Measurements from ENCODE around the gene ITGA4.

The ITGA4 gene

DNA sequence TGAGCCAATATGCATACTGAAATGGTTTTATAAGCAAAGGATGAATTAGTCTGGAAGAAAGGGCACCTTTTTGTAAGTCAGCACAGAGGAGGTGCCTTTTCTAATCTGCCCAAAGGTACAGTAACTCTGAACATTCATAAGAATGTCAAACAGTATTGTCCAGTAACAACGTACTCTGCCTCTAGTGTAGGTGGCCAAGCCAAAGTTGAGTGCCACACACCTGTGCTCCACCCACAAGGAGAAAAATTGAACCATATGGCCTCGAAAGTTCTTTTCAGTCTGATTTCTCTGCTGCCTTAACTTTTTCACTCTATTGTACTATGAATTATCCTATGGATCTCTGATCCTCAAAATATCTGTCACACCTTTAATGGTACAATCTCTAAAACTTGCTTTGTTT, 112.9 kb downstream of the ITGA4 start:
- H3K4me1 ChIP-seq (ENCODE audit: control insufficient read depth in 2 of 2, insufficient read depth in 2 of 2, low read length in 2 of 2), result no peaks in the 10 kb centered on the region
- no peak overlapping the region for H3K27ac ChIP-seq (ENCODE audit: low read depth in 2 of 2, low read length in 2 of 2)
- H3K9me3 ChIP-seq (ENCODE audit: control insufficient read depth in 2 of 2, low read length in 2 of 2), result no peaks in the 10 kb centered on the region
- no peak overlapping the region for H3K4me3 ChIP-seq (ENCODE audit: low read length in 2 of 2)
- no peak overlapping the region for H3K9ac ChIP-seq (ENCODE audit: low read depth in 1 of 2, low read length in 2 of 2)
- no peaks in the 10 kb centered on the region for H3K36me3 ChIP-seq (ENCODE audit: control insufficient read depth in 2 of 2, insufficient read depth in 2 of 2, low read length in 2 of 2)
- H3K27me3 ChIP-seq (ENCODE audit: control insufficient read depth in 2 of 2, insufficient read depth in 2 of 2, low read length in 2 of 2), result peaks cover 0 to 3% of the 10 kb centered on the region in 2 donors

DNA sequence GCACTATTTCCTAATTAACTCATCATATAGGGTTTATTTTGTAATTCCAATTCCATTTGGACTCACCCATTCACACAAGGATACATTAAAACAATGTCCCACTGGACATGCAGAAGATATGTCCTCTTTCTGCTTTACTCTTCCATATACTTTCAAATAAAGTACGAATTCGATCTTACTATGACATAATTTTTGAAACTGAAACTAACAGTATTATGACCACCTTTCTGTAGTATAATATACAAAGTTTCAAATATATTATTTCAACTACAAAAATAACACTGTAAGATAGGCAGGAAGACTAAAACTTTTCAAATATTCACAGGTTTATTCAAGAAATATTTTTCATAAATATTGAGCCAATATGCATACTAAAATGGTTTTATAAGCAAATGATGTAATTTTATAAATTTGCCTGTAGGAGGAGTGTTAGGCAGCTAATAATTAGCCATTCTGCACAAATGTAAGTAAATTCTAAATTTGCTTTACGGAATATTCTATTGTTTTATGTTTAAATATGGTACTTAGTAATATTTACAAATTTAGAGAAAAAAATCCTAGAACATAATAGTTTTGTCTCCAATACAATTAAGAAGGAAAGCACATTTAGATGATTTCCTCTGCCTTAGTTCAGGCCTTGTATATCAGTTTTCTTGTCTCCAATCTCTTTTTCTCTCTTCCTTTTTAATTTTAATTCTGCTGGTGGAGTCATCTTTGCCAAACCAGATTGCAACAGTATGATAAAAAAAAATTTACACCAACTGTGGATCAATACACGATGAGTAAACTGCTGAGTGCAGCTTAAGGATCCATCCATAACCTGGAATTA, 113.9 kb downstream of the ITGA4 start:
- H3K4me3 ChIP-seq (ENCODE audit: low read length in 2 of 2), result no peak overlapping the region
- H3K9me3 ChIP-seq (ENCODE audit: control insufficient read depth in 2 of 2, low read length in 2 of 2), result no peaks in the 10 kb centered on the region
- H3K36me3 ChIP-seq (ENCODE audit: control insufficient read depth in 2 of 2, insufficient read depth in 2 of 2, low read length in 2 of 2), result no peaks in the 10 kb centered on the region

DNA sequence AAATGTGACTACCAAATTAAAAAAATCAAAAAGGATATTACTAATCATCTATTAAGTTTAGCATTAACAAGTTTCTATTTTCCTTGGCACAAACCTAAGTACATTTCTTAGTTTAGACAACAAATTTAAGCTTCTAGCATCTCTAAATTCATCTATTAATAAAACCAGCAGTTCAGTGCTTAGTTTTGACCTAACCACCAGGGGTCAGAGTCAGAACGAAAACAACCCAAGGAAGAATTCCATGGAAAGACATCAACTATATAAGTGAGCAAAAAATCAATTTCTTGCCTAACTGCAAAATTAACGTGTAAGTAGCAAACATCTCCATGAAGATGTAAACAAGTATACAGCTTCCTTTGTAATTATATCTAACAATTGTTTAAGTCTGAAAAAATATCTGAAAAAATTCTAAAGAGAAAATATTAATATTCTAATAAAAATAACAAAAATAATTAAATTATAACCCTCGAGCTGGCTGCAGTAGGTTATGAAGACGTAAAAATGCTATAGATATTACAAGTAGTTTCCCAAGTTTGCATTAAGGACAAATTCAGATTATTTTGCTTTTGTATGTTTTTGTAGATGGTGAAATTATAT, 116.1 kb downstream of the ITGA4 start:
- H3K36me3 ChIP-seq (ENCODE audit: control insufficient read depth in 2 of 2, insufficient read depth in 2 of 2, low read length in 2 of 2), result no peaks in the 10 kb centered on the region
- H3K27me3 ChIP-seq (ENCODE audit: control insufficient read depth in 2 of 2, insufficient read depth in 2 of 2, low read length in 2 of 2), result peaks cover 0 to 3% of the 10 kb centered on the region in 2 donors
- no peaks in the 10 kb centered on the region for H3K9me3 ChIP-seq (ENCODE audit: control insufficient read depth in 2 of 2, low read length in 2 of 2)
- no peaks in the 10 kb centered on the region for H3K4me1 ChIP-seq (ENCODE audit: control insufficient read depth in 2 of 2, insufficient read depth in 2 of 2, low read length in 2 of 2)
- H3K9ac ChIP-seq (ENCODE audit: low read depth in 1 of 2, low read length in 2 of 2), result no peak overlapping the region
- H3K27ac ChIP-seq (ENCODE audit: low read depth in 2 of 2, low read length in 2 of 2), result no peak overlapping the region
- H3K4me3 ChIP-seq (ENCODE audit: low read length in 2 of 2), result no peak overlapping the region

More for the DNA sequence above, 113.9 kb downstream of the ITGA4 start:
- Histone ChIP-seq H3K27ac (ENCODE audit: low read depth in 2 of 2, low read length in 2 of 2) (no peak overlapping the region), H3K27me3 (ENCODE audit: control insufficient read depth in 2 of 2, insufficient read depth in 2 of 2, low read length in 2 of 2) (peaks cover 0 to 3% of the 10 kb centered on the region in 2 donors), H3K4me1 (ENCODE audit: control insufficient read depth in 2 of 2, insufficient read depth in 2 of 2, low read length in 2 of 2) (no peaks in the 10 kb centered on the region), H3K9ac (ENCODE audit: low read depth in 1 of 2, low read length in 2 of 2) (no peak overlapping the region)

DNA sequence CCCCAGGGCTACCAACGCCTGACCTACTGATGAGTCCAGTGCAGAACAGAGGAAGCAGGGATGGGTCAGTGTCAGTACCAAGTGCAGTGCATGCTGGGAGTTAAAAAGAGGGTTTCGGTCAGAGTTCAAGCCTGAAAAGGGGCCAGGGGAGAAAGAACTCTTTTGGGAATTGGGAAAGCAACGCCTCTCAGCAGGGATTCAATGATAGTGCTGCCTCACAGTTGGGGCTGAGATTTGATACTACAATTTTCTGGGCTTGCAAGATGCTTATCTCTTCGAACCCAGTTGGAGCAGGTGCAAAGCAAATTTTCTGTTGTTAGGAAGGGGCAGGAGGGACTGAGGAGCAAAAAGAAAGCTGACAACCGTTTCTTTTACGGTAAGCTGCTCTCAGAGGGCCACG, 117.1 kb downstream of the ITGA4 start:
- Histone ChIP-seq H3K4me1 (ENCODE audit: control insufficient read depth in 2 of 2, insufficient read depth in 2 of 2, low read length in 2 of 2) (no peaks in the 10 kb centered on the region), H3K27me3 (ENCODE audit: control insufficient read depth in 2 of 2, insufficient read depth in 2 of 2, low read length in 2 of 2) (peaks cover 0 to 3% of the 10 kb centered on the region in 2 donors), H3K9ac (ENCODE audit: low read depth in 1 of 2, low read length in 2 of 2) (no peak overlapping the region), H3K4me3 (ENCODE audit: low read length in 2 of 2) (no peak overlapping the region), H3K36me3 (ENCODE audit: control insufficient read depth in 2 of 2, insufficient read depth in 2 of 2, low read length in 2 of 2) (no peaks in the 10 kb centered on the region), H3K9me3 (ENCODE audit: control insufficient read depth in 2 of 2, low read length in 2 of 2) (no peaks in the 10 kb centered on the region), H3K27ac (ENCODE audit: low read depth in 2 of 2, low read length in 2 of 2) (no peak overlapping the region)

DNA sequence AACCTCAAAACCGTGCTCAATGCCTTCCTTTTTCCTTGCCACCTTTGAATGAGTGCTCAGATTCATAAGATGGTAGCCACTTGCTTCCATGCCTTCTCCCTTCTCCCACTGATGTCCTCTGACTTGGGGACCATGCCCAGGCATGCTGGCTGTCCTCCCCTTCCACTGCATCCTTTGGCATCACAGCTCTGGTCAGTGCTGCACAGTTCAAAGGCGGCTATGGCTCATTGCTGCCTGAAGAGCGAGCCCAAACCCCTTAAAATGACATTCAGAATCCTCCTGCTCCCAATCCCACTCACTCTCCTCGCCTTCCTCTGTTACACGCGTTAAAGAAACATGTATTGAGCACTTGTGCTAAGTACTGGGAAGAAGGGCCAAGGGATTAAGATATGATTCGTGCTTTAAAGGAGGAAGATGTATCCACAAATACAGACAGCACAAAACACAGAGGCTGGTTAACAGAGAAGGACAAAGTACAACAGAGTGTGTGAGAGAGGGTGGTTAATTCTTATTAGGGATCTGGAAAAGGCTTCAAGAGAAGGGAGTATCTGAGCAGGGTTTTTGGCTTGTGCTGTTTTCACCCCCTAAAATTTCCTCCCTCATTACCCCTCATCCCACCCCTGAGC, 118.0 kb downstream of the ITGA4 start:
- Histone ChIP-seq H3K27ac (ENCODE audit: low read depth in 2 of 2, low read length in 2 of 2) (no peak overlapping the region), H3K27me3 (ENCODE audit: control insufficient read depth in 2 of 2, insufficient read depth in 2 of 2, low read length in 2 of 2) (peaks cover 0 to 3% of the 10 kb centered on the region in 2 donors), H3K4me1 (ENCODE audit: control insufficient read depth in 2 of 2, insufficient read depth in 2 of 2, low read length in 2 of 2) (no peaks in the 10 kb centered on the region), H3K9me3 (ENCODE audit: control insufficient read depth in 2 of 2, low read length in 2 of 2) (no peaks in the 10 kb centered on the region), H3K36me3 (ENCODE audit: control insufficient read depth in 2 of 2, insufficient read depth in 2 of 2, low read length in 2 of 2) (no peaks in the 10 kb centered on the region), H3K4me3 (ENCODE audit: low read length in 2 of 2) (no peak overlapping the region), H3K9ac (ENCODE audit: low read depth in 1 of 2, low read length in 2 of 2) (no peak overlapping the region)

DNA sequence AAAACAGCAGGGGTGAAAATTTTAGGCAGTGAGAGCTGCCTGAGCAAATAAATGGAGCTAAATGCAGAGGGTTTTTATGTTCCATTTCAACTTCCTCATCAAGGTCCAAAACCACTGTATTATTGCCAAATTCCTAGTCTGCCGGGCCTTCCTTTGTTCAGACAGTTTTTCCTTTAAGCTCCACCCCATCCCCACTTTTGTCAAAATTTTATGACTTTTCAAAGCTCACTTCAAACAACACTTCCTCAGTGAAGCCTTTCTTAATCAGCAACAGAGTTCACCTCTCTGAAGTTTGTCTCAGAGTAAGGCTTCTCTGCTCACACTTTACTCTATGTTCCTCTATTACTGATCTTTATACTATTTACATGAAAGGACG, 118.5 kb downstream of the ITGA4 start:
- Histone ChIP-seq H3K4me3 (ENCODE audit: low read length in 2 of 2) (no peak overlapping the region), H3K9ac (ENCODE audit: low read depth in 1 of 2, low read length in 2 of 2) (no peak overlapping the region), H3K36me3 (ENCODE audit: control insufficient read depth in 2 of 2, insufficient read depth in 2 of 2, low read length in 2 of 2) (no peaks in the 10 kb centered on the region), H3K4me1 (ENCODE audit: control insufficient read depth in 2 of 2, insufficient read depth in 2 of 2, low read length in 2 of 2) (no peaks in the 10 kb centered on the region), H3K27me3 (ENCODE audit: control insufficient read depth in 2 of 2, insufficient read depth in 2 of 2, low read length in 2 of 2) (peaks cover 0 to 3% of the 10 kb centered on the region in 2 donors), H3K27ac (ENCODE audit: low read depth in 2 of 2, low read length in 2 of 2) (no peak overlapping the region), H3K9me3 (ENCODE audit: control insufficient read depth in 2 of 2, low read length in 2 of 2) (no peaks in the 10 kb centered on the region)

DNA sequence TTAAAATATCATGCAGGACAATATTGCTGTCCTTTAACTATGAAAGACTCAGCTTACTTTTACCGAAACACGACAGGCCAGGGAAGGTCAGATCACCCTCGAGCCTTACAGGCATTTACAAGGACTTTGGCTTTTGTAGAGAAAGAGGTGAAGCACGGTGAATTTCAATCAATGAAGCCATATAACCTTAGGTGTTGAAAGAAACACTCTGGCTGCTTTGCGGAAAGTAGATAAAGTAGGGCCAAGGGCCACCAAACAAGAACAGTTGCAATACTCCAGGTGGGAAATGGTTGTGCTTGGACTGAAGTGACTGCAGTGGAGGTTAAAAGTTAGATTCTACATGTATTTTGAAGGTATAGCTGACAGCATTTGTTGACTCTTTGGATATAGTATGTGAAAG, 119.2 kb downstream of the ITGA4 start:
- Histone ChIP-seq H3K36me3 (ENCODE audit: control insufficient read depth in 2 of 2, insufficient read depth in 2 of 2, low read length in 2 of 2) (no peaks in the 10 kb centered on the region), H3K9me3 (ENCODE audit: control insufficient read depth in 2 of 2, low read length in 2 of 2) (no peaks in the 10 kb centered on the region), H3K4me1 (ENCODE audit: control insufficient read depth in 2 of 2, insufficient read depth in 2 of 2, low read length in 2 of 2) (no peaks in the 10 kb centered on the region), H3K4me3 (ENCODE audit: low read length in 2 of 2) (no peak overlapping the region), H3K27ac (ENCODE audit: low read depth in 2 of 2, low read length in 2 of 2) (no peak overlapping the region), H3K27me3 (ENCODE audit: control insufficient read depth in 2 of 2, insufficient read depth in 2 of 2, low read length in 2 of 2) (peaks cover 0 to 3% of the 10 kb centered on the region in 2 donors), H3K9ac (ENCODE audit: low read depth in 1 of 2, low read length in 2 of 2) (no peak overlapping the region)

DNA sequence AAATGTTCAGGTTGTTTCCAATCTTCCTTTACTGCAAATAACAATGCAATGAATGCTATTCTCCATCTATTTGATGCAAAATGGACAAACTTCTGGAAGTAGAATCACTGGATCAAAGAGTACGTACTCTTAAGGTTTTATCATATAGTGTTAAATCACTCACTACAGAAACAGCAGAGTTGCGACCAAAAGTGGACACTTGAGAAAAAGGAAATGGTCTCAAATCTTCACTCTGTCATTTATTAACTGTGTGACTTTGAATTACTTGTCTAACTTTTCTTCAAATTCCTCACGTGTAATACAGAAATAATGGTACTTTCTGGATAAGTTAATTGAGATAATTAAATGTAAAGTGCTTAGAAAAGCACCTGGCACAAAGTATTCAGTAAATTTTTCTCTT, 121.6 kb downstream of the ITGA4 start:
- H3K9ac ChIP-seq (ENCODE audit: low read depth in 1 of 2, low read length in 2 of 2), result no peak overlapping the region
- no peaks in the 10 kb centered on the region for H3K4me1 ChIP-seq (ENCODE audit: control insufficient read depth in 2 of 2, insufficient read depth in 2 of 2, low read length in 2 of 2)
- no peak overlapping the region for H3K27ac ChIP-seq (ENCODE audit: low read depth in 2 of 2, low read length in 2 of 2)
- H3K27me3 ChIP-seq (ENCODE audit: control insufficient read depth in 2 of 2, insufficient read depth in 2 of 2, low read length in 2 of 2), result peaks cover 0 to 3% of the 10 kb centered on the region in 2 donors
- no peaks in the 10 kb centered on the region for H3K9me3 ChIP-seq (ENCODE audit: control insufficient read depth in 2 of 2, low read length in 2 of 2)
- H3K4me3 ChIP-seq (ENCODE audit: low read length in 2 of 2), result no peak overlapping the region
- H3K36me3 ChIP-seq (ENCODE audit: control insufficient read depth in 2 of 2, insufficient read depth in 2 of 2, low read length in 2 of 2), result no peaks in the 10 kb centered on the region

DNA sequence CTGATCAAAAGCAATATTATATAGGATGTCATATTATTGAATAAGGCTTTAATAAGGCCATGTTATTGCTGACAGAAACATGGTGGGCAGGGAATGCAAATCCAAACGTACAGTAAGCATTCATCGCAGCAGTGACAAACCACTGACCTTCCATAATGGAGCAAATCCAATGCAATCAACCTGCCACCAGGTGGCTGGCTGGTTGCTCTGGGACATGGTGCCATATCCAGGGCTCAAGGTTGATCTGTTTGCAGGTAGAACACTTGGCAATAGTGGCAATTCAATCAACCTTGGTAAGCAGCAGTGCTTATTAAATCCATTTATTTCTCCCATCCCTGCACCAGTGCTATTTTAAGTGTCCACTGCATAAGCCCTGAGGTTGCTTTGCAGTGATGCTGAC, 124.3 kb downstream of the ITGA4 start:
- Histone ChIP-seq H3K4me3 (ENCODE audit: low read length in 2 of 2) (no peak overlapping the region), H3K27ac (ENCODE audit: low read depth in 2 of 2, low read length in 2 of 2) (no peak overlapping the region), H3K4me1 (ENCODE audit: control insufficient read depth in 2 of 2, insufficient read depth in 2 of 2, low read length in 2 of 2) (no peaks in the 10 kb centered on the region), H3K27me3 (ENCODE audit: control insufficient read depth in 2 of 2, insufficient read depth in 2 of 2, low read length in 2 of 2) (peaks cover 0 to 4% of the 10 kb centered on the region in 2 donors), H3K36me3 (ENCODE audit: control insufficient read depth in 2 of 2, insufficient read depth in 2 of 2, low read length in 2 of 2) (no peaks in the 10 kb centered on the region), H3K9me3 (ENCODE audit: control insufficient read depth in 2 of 2, low read length in 2 of 2) (no peaks in the 10 kb centered on the region), H3K9ac (ENCODE audit: low read depth in 1 of 2, low read length in 2 of 2) (no peak overlapping the region)

DNA sequence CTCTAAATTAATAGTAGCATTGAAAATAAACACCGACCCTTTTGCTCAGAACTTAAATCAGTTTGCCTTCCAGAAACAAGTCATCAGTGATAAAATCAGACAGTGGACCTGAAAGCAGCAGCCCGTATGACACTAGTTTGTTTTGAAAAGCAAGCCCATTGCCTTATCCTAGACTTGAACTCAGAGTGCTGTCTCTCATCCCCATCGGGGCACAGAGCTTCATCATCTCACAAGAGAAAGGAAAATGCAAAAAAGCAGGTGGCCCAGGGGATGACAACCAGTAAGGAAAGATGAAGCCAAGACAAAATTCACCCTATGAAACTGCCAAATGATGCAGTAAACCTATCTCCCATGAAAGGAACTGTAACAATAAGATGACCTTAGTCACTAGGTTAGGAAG, 128.5 kb downstream of the ITGA4 start:
- H3K36me3 ChIP-seq (ENCODE audit: control insufficient read depth in 2 of 2, insufficient read depth in 2 of 2, low read length in 2 of 2), result no peaks in the 10 kb centered on the region
- peaks cover 0 to 4% of the 10 kb centered on the region in 2 donors for H3K27me3 ChIP-seq (ENCODE audit: control insufficient read depth in 2 of 2, insufficient read depth in 2 of 2, low read length in 2 of 2)
- no peak overlapping the region for H3K9ac ChIP-seq (ENCODE audit: low read depth in 1 of 2, low read length in 2 of 2)
- no peak overlapping the region for H3K4me3 ChIP-seq (ENCODE audit: low read length in 2 of 2)
- no peaks in the 10 kb centered on the region for H3K9me3 ChIP-seq (ENCODE audit: control insufficient read depth in 2 of 2, low read length in 2 of 2)
- H3K27ac ChIP-seq (ENCODE audit: low read depth in 2 of 2, low read length in 2 of 2), result no peak overlapping the region
- H3K4me1 ChIP-seq (ENCODE audit: control insufficient read depth in 2 of 2, insufficient read depth in 2 of 2, low read length in 2 of 2), result no peaks in the 10 kb centered on the region

Data from mucosa of rectum (tissue), 2 donors.